Iris pigment epithelial cell (primary cell): Measurements from ENCODE around the gene SLC25A38.

Source experiments
- DNase-seq: peaks from one replicate; pipeline ENCODE4 v3.0.0-alpha.2; 2011; ENCODE audit warnings: low read depth

SLC25A38 gene

GRCh38 chr3:39434574-39434973 lies 51.4 kb downstream of the SLC25A38 start:
- DNase-seq: no peak

GRCh38 chr3:39435006-39435748 lies 52.0 kb downstream of the SLC25A38 start:
- DNase-seq: no peak

GRCh38 chr3:39438880-39439279 lies 55.7 kb downstream of the SLC25A38 start:
- DNase-seq: no peak

GRCh38 chr3:39440316-39440715 lies 57.1 kb downstream of the SLC25A38 start:
- no peak for DNase-seq

GRCh38 chr3:39443530-39443929 lies 60.4 kb downstream of the SLC25A38 start:
- DNase-seq: no peak

- DNase-seq: no peak
Measured at GRCh38 chr3:39445927-39446326, 62.8 kb downstream of the SLC25A38 start.

- DNase-seq: no peak
Measured at GRCh38 chr3:39446444-39446843, 63.3 kb downstream of the SLC25A38 start.
